Raji (cell line): Measurements from ENCODE around the gene OTULIN.

ENCODE experiments used
- POLR2A ChIP-seq: IDR thresholded peaks from 2 replicates; pipeline ENCODE4 v1.6.1; 2011; ENCODE audit warnings: low read depth, low read length, control low read depth; ENCODE audit not compliant: insufficient read depth

The OTULIN gene

GRCh38 chr5:14716755-14717752 is 52.5 kb downstream of the OTULIN start:
- no peak for TF ChIP-seq POLR2A

DNA sequence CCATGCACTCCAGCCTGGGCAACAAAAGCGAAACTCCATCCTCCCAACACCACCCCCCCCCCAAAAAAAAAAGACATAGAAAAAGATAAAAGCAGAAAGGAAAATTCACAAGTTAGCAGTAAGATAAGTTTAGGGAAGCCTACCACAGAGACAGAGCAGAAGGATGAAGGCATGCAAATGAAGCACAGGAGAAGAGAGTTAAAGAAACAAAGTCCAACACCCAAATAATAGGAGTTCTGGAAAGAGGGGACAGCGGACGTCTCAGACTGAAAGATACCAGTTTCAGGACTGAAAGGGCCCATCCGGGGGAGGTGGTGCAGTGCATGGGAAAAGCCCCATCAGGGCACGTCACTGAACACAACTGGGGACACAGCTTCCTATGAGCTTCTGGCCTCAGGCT is 54.3 kb downstream of the OTULIN start:
- TF ChIP-seq POLR2A, result no peak

DNA sequence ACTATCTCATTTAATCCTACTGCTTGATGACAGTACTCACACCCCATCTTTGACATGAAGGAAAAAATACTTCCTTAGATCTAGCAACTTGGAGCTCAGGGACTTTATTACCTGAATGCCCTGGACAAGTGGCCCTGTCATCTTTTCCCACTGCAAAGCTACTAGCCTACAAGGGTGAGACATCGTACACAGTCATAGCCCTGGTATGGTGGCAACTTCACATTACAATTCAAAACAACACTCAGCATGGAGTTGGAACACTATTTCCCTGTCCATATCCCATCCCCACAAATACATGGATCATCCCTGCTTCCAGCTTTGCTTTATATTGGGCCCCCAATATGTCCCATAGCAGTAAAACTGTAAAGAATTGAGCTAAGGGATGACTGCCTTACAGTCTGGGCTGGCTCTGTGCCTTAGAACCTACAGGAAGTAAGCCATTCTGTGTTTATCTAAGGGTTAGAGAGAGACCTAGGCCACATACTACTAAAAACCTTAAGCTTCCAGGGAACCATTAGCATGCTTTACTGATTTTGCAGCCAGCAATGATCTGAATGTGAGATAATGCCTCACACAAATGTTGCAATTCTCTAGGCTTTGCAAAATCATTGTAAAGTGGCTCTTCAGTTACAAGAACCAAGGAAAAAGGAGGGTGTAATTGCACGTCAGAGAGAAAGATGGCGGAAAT is 55.9 kb downstream of the OTULIN start:
- TF ChIP-seq POLR2A, result no peak

GRCh38 chr5:14721990-14722656 is 57.6 kb downstream of the OTULIN start:
- no peak for TF ChIP-seq POLR2A

DNA sequence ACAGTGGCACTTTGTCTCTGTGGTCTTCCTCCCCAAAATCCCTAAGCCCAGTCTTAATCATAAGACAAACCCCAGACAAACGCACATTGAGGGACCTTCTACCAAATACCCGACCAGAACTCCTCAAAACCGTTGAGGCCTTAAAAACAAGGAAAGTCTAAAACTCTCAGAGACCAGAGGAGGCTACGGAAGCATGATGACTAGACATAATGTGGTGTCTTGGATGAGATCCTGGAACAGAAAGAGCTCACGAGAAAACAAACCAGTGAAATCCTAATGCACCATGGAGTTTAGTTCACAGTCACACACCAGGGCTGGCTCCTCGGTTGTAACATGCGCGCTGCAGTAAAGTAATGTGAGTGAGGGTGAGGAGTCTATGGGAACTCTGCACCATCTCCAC is 58.4 kb downstream of the OTULIN start:
- TF ChIP-seq POLR2A, result no peak

- no peak for TF ChIP-seq POLR2A
Observed at GRCh38 chr5:14723701-14724132, 59.2 kb downstream of the OTULIN start.

DNA sequence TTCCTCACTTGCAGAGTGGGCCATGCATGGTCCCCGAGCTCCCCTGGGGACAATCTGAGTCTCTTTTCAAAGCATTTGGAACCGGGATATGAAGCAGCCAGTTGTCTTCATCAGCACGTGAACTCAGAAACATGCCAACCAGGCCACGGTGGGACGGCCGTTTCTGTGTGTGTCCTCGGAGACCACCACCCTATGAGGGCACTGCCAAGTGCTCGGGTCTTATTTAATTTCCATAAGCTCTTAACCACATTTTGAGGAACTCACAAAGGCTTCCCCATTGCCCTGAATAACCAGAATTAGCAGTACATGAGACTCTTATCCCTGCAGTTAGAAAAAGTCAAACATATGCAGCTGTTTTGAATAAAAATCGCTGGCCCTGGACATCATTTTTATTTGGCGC is 60.1 kb downstream of the OTULIN start:
- TF ChIP-seq POLR2A, result no peak

- no peak for TF ChIP-seq POLR2A
Observed at GRCh38 chr5:14726066-14726838, 61.7 kb downstream of the OTULIN start.

DNA sequence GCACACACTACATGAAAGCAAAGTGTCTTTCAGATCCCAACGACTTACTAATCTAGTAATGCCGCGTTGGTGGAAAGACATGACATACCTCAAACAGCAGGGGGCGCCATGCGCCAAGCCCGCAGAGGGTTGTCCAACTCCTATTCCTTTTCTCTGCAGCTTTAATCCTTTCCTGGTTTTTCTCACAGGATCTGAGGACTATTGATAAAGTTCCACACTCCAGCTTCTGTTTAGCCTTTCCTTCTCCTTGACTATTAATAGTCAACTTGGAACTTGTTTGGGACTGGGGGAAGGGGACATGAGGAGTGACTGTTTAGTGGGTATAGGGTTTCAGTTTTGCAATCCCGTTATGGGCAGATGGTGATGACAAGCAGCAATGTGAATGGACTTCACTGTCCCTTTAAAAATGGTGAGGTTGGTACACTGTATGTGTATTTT is 62.9 kb downstream of the OTULIN start:
- TF ChIP-seq POLR2A, result no peak

GRCh38 chr5:14727928-14728458 is 63.5 kb downstream of the OTULIN start:
- no peak for TF ChIP-seq POLR2A

DNA sequence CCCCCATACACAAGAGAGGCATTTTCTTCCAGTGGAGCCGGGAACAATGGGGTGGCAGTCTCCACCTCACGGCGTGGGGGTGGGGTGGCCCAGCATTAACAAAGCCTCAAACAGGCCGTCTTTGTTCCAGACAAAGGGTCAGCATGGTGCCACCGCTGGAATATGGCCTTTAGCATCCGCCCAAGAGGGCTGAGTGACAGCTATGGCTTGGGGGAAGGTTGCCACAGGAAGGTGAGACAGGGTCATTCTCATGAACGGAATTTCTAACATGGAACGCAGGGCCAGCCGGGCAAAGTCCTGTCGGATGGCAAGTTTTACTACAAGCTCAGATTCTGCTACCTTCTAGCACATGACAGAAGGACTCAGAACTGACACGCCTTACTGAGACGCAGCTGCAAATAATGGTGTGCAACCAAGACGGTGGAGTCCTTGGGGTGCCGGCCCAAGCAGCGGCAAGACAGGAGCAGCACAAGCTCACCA is 64.0 kb downstream of the OTULIN start:
- TF ChIP-seq POLR2A, result no peak

- TF ChIP-seq POLR2A, result no peak
Observed at GRCh38 chr5:14729448-14730385, 65.2 kb downstream of the OTULIN start.

DNA sequence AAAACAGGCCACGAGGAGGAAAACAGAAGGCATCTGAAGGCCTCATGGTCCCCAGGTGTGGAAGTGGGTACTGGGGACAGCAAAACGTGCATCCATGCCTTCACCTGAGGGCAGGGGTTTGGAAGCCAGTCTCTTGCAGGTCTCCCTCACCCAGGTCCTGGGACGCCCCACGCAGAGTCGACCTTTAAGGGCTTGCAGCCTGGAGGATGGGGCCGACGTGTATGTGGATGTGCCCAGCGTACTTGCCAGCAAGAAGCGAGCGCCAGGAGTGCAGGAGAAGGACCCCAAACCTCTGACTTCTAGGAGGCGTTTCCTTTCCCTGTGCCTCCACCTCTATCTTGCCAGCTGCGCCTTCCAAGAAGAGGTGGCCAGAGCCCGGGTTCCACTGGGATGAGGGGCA is 65.9 kb downstream of the OTULIN start:
- no peak for TF ChIP-seq POLR2A
